ENCODE data around the gene IQSEC1.

IQSEC1 gene

DNA sequence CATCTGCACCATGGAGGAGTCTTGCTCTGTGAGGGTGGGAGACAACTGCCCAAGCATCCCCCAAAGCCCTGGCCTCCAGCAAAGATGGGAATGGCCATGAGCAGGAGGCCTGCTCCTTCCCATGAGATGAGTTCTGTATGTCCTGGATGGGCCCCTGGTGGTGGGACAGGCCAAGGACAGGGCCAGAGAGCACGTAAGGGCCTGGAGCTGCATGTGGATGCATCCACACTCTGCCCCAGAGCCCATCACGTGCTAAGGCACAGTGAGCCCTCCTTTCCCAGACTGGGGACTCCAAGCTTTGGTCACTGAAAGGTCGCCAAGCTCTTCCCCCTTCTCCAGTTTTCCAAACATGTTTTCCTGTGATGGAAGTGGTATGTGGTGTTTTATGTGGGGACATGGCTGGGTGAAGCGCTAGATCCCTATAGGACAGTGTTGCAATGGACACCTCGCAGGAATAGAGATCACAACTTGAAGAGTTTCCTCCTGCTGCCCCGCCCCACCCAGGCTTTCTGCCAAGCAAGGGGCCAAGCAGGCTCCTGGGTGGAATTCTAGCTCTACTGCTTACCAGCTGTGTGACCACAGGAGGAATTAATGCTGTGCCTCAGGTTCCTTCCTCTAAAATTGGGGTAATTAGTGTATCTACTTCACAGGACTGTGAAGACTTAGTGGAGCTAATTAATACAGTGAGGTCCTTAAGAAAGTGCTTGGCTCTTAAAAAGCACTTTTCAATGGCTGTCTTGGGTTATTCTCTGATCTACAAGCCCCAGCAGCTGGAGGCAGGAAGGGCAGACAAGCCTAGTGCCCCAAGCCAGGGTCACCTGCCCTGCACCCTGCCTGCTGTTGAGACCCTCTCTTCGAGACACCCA, 125.5 kb downstream of the IQSEC1 start:
- no peak for DNase-seq

DNA sequence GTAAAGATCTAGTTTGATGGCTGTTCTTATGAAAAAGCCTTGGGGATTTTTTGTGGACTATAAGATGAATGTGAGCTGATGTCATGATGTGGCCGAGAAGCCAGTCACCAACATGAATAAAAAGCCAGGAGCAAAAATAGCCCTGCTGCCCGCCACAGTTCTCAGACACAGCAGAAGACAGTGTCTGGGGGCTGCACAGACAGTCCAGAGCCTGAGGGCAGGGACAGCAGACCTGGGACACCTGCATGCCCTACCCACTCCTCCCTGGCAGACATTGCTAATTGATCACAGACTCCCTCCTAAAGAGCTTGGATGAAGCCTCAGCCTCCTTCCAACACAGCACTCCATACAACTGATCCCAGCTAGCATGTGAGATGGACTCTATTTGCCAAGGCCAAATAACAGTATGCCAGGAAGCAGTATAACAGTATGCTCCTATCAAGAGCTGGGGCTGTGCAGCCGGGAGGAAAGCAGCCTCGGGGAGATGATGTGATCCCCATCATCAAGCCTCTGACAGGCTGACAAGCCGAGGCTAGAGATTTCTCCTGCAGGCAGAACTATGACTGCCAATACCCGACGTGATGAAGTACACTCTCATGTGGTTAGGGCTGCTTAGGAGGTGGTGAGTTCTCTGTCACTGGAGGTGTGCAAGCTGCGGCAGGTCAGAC, 126.4 kb downstream of the IQSEC1 start:
- DNase-seq, result no peak

DNA sequence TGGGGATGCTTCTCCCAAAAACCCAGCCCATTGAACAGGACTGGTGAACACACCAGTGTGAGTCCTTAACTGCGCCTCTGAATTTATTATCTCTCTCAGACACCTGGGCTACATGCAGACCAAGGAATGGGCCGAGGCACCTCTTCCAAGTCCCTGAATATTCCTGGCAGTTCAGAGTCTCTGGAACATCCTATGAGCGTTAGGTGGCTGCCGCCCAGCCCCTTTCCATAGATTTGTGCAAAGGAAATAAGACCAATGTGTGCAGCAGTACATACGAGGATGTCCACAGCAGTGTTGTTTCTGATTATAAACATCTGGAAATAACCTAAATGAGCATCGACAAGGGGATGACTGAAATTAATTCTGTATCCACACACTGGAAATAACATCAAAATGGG, 127.0 kb downstream of the IQSEC1 start:
- no peak for DNase-seq

DNA sequence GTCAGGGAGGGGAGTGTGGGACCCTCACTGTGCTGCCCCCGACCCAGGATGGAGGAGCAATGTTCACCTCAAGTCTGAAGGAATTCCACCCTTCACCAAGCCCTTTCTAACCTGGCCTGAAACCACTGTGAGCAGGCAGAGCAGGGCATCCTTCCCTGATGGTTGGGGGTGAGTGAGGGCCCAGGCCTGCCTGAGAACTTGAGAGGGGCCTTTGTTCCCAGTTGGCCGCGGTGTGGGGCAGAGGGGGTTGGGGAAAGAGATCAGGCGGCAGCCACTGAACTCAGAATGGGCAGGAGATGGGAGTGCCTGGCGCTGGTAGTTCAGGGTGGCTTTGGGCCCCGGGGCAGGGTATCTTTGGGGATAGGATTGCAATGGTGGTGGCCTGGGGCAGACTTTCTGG, 128.4 kb downstream of the IQSEC1 start:
- no peak for DNase-seq

DNA sequence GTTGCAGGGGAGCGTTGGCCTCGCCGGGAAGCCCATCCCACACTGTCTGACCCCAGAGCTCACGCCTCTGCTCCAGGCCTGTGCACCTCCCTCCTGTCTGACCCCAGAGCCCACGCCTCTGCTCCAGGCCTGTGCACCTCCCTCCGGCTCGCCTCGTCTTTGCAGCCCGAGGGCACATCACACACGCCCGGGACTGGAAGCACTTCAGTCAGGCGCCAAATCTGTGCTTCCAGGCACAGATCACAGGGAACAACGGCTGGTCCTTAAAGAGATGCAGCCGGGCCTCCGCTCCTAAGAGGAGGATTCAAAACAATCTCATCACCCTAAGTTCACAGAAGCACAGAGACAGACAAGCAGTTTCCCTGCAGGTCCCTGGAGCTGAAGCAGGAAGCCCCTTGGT, 128.8 kb downstream of the IQSEC1 start:
- no peak for DNase-seq

DNA sequence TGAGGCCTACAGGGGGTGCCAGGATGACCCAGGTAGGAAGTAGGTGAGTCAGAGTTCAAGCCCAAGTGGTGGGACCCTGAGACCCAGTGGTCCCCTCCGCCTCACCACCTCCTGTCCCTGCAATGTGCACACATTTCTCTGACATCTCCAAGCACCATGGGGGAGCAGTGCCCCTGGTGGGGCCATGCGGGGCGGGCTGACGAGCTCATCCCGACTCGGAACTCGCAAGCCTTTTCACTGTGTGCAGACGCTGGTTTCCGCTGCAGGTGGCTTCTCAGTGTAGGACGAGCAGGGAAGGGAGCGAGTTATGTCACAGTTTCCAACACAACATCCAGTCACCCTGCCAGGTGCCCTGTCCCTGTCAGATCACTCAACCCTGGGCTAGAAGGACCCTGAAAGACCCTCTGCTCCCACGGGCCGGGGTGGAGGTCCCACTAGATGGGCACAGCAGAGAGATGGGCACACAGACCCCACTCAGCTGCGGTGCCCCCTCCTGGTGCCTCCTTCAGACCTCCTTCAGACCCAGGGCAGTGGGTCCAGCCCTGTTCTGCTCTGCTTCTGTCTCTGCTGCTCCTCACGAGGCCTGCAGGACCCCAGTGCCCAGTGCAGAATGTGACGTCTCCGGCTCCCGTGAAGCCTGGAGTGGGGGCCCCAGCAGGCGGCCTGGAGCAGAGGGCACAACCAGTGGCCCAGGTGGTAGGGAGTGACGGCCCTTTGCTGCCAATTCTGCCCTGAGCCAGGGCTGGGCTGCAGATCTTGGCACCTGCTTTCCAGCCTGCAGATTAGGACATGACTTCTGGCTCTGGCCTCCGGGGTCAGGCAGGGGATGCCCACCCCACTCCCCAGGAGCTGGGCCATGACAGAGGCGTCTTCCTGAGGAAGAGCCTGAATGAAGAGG, 129.9 kb downstream of the IQSEC1 start:
- DNase-seq, result no peak

DNA sequence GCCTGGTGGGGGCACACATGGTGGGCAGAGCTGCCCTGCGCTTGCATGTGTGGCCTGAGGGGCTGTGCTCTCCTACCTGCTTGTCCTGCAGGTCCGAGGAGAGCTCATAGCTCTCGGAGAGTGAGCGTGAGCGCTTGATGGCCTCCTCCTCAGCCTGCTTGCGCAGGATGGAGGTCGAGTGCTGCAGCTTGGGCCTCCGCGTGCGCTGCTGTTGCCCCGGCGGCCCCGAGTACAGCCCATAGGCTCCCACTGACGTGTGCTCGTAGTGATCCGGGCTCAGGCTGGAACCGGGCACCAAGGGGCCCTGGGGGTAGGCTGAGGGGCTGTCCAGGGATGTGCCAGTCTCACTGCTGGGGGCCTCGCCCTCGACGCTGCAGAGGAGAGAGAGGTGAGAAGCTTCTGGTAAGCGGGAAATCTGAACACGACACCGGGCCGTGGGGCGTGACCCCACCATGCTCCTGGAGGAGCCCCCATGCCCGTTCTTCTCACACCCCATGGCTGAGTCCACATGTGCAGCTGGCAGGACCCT, 131.7 kb downstream of the IQSEC1 start:
- DNase-seq, result no peak

DNA sequence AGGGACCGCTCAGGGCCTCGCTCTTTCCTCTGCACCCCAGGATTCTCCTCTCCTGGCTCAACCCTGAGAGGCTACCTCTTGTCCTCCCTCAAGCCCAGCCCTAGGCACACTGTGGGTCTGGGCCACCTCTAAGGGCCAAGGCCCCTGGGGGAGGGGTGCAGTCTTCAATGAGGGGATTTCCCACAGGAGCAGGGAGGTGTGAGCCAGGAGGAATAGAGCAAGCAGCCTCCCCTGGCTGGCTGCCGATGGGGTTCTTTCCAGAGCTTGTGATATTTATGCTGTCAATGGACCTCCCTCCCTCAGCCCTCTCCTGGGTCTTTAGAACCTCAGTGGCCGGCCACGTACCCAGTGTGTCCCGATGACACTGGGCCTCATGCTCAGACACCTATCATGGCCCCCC, 132.4 kb downstream of the IQSEC1 start:
- no peak for DNase-seq

DNA sequence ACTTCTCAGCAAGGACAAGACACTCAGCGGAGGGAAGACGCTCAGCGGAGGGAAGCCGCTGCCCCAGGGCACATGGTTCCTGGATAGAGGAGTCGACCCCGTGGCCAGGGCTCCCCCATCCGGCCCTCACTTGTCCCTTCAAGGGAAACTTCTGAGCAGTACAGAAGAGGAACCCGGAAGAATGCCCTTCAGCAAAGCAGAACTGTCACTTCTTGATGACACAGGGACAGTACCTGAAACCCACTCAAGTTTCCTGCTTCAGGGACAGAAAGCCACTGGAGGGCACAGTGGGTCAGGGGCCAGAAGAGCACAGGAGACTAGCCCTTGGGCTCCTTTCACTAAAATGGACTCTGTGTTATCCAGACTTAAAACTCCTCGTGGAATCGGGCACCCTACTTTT, 134.1 kb downstream of the IQSEC1 start:
- no peak for DNase-seq

DNA sequence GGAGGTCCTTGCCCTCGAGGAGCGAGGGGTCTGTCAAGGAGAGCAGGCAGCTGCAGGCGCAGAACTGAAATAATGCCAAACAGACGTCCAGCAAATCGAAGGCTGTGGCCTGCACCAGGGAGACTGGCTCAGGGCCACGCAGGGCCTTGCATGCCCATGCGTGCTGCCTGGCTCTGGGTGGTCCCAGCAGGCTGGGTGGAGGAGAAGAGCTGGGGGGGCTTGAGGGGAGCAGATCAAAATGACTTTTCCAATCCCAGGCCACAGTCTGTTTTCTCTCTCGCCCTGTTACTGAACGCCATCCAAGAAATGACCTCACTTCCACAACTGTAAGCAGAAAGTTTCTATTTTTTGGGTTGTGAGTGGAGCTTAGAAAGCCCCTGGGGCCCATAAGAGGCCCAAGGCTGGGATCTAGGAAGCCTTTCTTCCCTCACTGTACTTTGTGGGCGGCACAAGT, 134.9 kb downstream of the IQSEC1 start:
- DNase-seq, result no peak

DNA sequence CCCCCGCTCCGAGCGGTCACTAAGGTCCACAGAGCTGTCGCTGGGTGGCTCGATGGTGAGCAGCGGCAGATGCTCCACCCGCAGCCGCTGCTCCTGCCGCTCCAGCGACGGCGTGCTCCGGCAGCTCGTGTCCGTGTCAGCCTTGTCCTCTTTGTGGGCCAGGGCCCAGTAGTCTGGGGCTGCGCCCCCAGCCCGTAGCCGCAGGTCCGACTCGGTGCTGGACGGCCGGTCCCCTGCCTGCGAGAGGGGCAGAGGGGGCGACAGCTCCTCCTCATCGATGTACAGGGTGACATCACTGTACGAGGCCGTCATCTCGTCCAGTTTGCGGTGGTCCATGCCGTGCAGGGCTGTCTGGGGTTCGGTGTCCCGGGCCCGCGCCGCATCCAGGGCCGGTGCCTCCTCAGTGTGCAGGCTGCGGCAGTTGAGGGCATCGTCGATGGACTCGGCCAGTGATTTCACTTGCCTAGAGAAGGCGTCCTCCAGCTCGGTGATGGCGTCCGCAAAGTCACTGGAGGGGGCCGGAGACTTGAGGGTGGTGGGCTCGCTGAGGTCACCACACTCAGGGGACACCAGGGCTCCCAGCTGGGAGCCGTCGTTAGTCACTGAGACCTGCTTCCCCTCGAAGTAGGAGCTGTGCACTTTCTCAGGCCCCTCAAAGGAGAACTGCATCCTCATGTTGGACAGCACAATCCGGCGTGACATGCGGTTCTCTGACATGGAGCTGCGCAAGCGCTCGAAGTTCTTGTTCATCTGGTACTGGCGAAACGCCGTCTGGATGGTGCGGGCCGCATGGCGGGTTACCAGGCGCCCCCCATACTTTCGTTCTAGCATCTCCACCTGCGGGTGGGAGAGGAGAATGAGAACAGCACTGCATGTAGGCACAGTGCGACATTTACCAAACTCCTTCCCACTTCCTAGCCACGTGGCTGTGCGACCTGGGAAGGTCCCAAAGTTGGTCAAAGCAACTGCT, 137.1 kb downstream of the IQSEC1 start:
- no peak for DNase-seq

DNA sequence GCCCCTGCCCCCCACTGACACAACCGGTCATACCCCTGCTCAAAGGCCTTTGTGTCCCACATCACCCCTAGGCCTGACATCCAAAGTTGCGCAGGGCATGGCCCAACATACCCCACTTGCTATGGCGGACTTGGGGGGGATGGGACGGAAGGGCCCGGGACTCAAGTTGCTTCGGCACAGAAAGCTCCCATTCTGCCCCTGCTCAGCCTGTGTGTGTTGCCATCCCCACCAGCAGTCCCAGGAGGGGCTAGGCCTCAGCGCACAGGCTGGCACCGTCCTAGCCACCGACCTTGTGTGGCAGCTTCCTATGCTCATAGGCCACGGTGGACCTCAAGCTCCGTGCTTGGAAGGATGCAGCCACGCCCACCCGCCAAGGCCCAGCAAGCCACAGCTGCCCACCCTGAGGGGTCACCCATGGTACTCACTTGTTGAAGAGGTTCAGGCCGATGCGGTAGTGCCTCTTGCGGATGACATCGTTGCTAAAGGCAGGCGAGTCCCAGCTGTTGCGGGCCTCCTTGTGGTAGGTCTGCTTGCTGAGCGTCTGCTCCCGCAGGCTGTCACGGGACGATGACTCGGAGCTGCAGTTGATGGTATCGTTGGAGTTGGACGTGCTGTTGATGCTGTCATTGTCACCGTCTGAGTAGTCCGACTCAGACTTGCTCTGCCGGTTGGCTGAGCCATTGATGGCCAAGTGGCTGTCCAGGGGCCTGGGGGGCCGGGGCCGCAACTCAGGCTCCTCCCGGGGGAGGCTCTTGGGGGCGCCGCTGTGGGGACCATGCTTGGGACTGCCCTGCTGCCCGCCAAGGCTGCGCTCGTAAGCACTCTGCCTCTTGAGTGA, 138.0 kb downstream of the IQSEC1 start:
- DNase-seq, result no peak

DNA sequence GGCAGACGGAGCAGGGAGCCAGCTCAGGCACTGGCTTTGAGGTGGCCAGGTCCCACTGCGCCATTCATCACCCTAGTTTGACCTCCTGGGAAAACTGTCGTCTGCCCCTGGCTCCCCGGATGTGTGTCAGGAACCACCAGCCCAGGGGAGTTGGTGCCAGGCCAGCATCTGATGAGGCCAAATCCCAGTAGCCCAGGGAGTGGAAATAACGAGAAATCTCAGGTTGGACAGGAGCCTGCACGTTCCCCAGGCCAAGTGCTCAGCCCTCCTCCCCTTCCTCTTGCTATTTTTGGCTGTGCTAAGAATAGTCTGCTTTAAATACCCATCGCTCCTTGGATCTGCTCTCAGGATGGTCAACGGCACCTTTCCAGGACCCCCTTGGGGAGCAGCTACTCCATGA, 138.8 kb downstream of the IQSEC1 start:
- peak in 1 of 2 experiments; percentile 3 for DNase-seq

DNA sequence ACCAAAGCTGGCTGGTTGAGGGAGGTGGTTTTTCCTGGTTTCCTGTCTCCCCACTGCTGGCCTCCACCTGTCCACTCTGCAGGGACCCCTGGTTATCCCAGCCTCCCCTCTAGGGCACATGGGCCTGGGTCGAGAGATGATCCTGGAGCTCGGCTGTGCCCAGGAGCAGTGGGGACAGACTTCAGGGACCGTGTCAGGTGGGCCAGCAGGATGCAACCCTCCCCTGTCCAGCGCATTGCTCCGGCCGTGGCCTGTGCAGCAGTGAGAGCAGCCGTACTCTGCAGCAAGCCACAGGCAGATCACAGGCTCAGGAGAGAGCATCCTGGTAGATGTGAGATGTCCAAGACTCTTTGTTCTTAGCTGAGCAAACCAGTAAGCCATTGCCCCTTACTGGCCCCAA, 139.3 kb downstream of the IQSEC1 start:
- DNase-seq, result no peak

DNA sequence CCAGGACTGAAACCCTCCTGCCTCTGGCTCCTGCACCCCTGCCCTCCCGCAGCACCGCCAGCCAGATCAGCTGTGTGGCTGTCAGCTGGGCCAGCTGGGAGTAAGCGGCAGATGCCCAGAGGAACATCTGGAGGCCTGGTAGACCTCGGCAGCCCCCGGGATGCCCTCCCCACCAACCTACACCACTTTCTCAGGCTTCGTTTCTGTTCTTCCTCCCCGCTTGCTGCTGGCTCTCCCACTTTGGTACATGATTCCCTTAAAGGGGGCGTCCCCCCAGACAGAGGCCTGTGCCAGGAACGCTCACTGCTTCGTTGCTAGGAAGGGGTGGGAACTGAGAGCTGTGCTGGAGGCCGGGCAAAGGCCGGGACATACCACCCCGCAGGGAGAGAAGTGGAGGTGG, 140.5 kb downstream of the IQSEC1 start:
- DNase-seq, result no peak

DNA sequence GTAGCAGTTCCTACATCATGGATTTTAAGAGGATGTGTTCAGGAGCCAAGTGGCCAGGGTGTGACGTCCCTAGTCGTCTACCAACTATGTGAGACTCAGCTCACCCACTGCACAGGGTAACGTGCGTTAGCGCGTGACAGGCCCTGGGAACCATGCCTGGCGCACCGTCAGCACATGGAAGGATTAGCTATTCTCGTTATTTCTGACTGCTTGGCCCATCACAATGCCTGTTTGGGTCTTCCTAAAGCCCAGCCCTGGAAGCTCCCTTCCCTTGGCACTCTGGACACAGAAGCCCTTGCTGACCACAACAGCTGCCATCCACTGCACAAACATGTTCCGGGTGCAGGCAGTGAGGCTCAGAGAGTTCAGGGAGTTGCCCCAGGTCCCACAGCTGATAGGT, 140.9 kb downstream of the IQSEC1 start:
- DNase-seq, result no peak

DNA sequence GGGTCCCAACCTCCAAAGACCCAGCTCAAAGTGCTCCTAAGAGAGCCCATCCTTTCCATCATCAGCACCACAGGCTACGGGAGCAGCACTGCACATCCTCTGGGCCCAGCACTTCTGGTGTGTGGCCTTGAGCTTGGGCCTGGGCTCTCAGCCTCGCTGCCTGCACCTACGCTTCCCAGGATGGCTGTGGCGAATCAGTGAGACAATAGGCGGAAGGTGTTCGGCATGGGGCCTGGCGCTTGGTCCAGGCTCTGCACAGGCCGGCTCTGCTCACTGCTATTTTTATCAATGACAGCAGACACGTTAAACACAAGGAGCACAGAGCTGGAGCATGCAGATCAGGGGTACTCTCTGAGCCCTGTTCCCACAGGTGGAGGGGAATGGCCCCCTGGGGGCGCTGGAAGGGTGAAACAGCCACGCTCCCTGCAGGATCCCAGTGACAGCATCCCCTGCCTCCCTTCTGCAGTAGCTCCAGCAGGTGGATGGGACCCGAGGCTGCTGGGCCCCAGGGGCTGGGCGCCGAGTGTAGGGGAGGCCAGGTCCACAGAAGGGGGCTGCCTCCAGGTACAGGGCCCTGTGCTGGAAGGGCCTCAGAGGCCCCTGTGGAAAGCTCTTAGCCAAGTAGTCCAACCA, 141.8 kb downstream of the IQSEC1 start:
- DNase-seq, result no peak

DNA sequence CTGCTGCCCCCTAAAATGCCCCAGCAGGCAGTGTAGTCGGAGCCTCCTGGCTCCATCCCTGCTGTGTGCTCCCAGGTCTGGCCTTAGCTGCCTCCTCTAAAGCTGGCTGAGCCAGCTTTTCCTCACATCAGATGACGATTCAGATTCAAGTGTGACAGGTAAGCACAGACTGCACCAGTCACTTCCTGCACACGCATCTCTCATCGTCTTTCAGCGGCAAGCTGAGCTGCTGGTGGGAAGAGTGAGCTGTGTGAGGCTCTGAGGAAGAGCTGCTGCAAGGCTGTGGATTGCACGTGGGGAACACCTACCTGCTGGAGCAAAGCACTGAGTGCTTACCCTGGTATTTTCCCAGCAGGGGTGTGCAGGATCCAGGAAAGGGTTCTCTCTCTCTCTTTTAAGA, 143.4 kb downstream of the IQSEC1 start:
- no peak for DNase-seq

DNA sequence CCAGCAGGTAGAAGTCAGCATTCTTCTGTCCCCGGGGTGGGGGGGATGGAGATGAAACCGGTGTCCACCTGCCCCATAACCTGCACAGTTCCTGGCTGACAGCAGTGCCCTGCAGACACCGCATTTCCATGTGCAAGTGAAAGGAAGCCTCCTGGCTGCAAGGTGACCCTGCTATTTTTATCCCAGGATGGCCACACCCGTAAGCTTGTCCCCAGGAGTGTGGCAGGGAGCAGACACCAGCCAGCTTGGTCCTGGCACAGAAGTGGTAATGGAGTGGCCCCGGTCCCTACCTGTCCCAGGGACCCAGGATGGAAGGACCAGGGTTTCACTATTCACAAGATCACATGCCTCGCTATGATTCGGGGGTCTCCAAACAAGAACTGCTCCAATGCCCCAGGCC, 146.6 kb downstream of the IQSEC1 start:
- no peak for DNase-seq

DNA sequence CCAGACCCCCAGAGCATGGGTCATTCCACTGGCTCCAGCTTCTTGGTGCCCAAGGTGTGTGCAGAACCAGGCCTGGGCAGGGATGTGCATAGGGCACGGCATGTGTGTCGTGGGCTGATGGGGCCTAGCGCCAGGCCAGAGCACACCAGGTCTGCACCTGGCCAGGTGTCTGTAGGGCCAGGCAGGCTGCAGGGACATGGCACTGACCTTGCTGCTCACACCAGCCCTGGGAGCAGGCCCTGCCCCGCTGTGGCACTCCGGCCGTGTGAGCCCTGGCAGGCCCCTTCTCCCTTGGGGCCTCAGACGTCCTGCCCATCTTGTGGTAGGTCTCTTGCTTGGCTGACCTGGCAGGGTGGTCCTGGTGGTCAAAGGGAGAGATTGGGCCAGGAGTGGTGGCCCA, 147.6 kb downstream of the IQSEC1 start:
- no peak for DNase-seq

All from NCI-H446 (cell line).